Endothelial cell of umbilical vein (primary cell): ENCODE measurements around the gene KLC3. TPM values are rescaled to one million over a fixed set of nuclear protein-coding genes. Genes with fewer than 3 reads are reported as not detected.

Experiments
- BruUV-seq: library from RNA; stranded (reverse); fragments of 400-500 nt; replicated peaks from 2 replicates; lab custom pipeline; 2021; lab: Mats Ljungman, UMichigan
- CTCF ChIA-PET: fragments of 300-600, 350-600 bp; sonication (Branson Sonifier 250); formaldehyde crosslinking; loops from one replicate; lab custom pipeline; 2021; ENCODE audit warnings: antibody characterized with exemption, inconsistent platforms; lab: Charles Lee
- POLR2A ChIA-PET: fragments of 300-600, 350-600 bp; sonication (Branson Sonifier 250); formaldehyde crosslinking; loops from one replicate; lab custom pipeline; 2021; ENCODE audit warnings: antibody characterized with exemption, inconsistent platforms; lab: Charles Lee
- DNase-seq: peaks from one replicate; pipeline ENCODE4 v3.0.0-alpha.2; 2011; ENCODE audit warnings: low read depth, low spot score
- FAIRE-seq: peaks from 2 replicates; lab custom pipeline; 2011; peaks lifted over from hg19 to GRCh38; lab: Jason Lieb, UNC
- H2AFZ ChIP-seq: 2 replicates; pipeline ENCODE4 v1.6.0; 2012; ENCODE audit warnings: low read depth, low read length, control low read depth, inconsistent platforms
- H3K27ac ChIP-seq: 2 replicates; pipeline ENCODE4 v1.5.1; 2011; ENCODE audit warnings: low read depth, mild to moderate bottlenecking, control low read depth, low read length, moderate library complexity; ENCODE audit not compliant: insufficient read depth
- H3K27me3 ChIP-seq, 2 experiments: 2 replicates each; pipeline versions ENCODE4 v1.6.0 to v1.6.1; 2011; ENCODE audit warnings: low read length in 2 of 2, mixed read lengths in 1 of 2; ENCODE audit not compliant: control insufficient read depth in 2 of 2, insufficient read depth in 2 of 2
- H3K36me3 ChIP-seq, 2 experiments: 2 replicates in 1 of 2; 3 replicates in 1 of 2; pipeline ENCODE4 v1.5.1; 2011; ENCODE audit warnings: low read length in 2 of 2, mild to moderate bottlenecking in 1 of 2, moderate library complexity in 1 of 2; ENCODE audit not compliant: control insufficient read depth in 2 of 2, insufficient read depth in 2 of 2; ENCODE audit errors: extremely low read depth in 1 of 2
- H3K4me1 ChIP-seq: 3 replicates; pipeline ENCODE4 v1.5.1; 2011; ENCODE audit warnings: mild to moderate bottlenecking, low read length; ENCODE audit not compliant: control insufficient read depth, insufficient read depth; ENCODE audit errors: extremely low read depth
- H3K4me2 ChIP-seq: 2 replicates; pipeline ENCODE4 v1.6.1; 2011; ENCODE audit warnings: low read length, control low read depth, mixed read lengths; ENCODE audit not compliant: insufficient read depth
- H3K4me3 ChIP-seq, 3 experiments: fragments of 200-600 bp in 1 of 3; sonication (generic), shearing (Covaris generic) in 1 of 3; replicated peaks in 1 of 3; 2 replicates each; pipeline ENCODE4 v1.5.1; 2011 to 2016; ENCODE audit warnings: control low read depth in 3 of 3, low read length in 3 of 3, mild to moderate bottlenecking in 2 of 3, inconsistent platforms in 1 of 3, low read depth in 1 of 3, moderate library complexity in 1 of 3; ENCODE audit not compliant: insufficient read depth in 1 of 3
- H3K79me2 ChIP-seq: 2 replicates; pipeline ENCODE4 v1.6.0; 2012; ENCODE audit warnings: low read length, inconsistent platforms; ENCODE audit not compliant: control insufficient read depth, insufficient read depth
- H3K9ac ChIP-seq: replicated peaks from 2 replicates; pipeline ENCODE3; 2011; ENCODE audit warnings: low read length, control low read depth; ENCODE audit not compliant: insufficient read depth; ENCODE audit errors: extremely low read depth
- H3K9me1 ChIP-seq: replicated peaks from 3 replicates; pipeline ENCODE4 v1.6.0; 2011; ENCODE audit warnings: mild to moderate bottlenecking, low read length; ENCODE audit not compliant: control insufficient read depth, insufficient read depth; ENCODE audit errors: extremely low read depth
- H3K9me3 ChIP-seq: replicated peaks from 2 replicates; pipeline ENCODE4 v1.5.1; 2012; ENCODE audit warnings: low read length, inconsistent platforms; ENCODE audit not compliant: control insufficient read depth, insufficient read depth
- H4K20me1 ChIP-seq: replicated peaks from 2 replicates; pipeline ENCODE3; 2011; ENCODE audit warnings: mild to moderate bottlenecking, low read length; ENCODE audit not compliant: control insufficient read depth, insufficient read depth; ENCODE audit errors: extremely low read depth
- EZH2 ChIP-seq: IDR thresholded peaks from 2 replicates; pipeline ENCODE4 v1.6.1; 2012; ENCODE audit warnings: borderline replicate concordance, low read depth, mild to moderate bottlenecking, moderate library complexity, low read length, inconsistent platforms; ENCODE audit not compliant: severe bottlenecking
- FOS ChIP-seq: IDR thresholded peaks from 2 replicates; pipeline ENCODE4 v1.6.1; 2011; ENCODE audit warnings: mild to moderate bottlenecking, low read length, moderate library complexity, borderline replicate concordance; ENCODE audit not compliant: insufficient read depth
- GATA2 ChIP-seq: IDR thresholded peaks from 2 replicates; pipeline ENCODE4 v1.7.0; 2011; ENCODE audit warnings: low read depth, mild to moderate bottlenecking, moderate library complexity, mixed read lengths, low read length; ENCODE audit not compliant: insufficient read length, insufficient read depth
- MYC ChIP-seq: IDR thresholded peaks from one replicate; pipeline ENCODE4 v1.6.1; 2011; ENCODE audit warnings: mild to moderate bottlenecking, low read depth, low read length
- POLR2A ChIP-seq: IDR thresholded peaks from 2 replicates; pipeline ENCODE4 v1.6.1; 2012; ENCODE audit warnings: low read depth, mild to moderate bottlenecking, control low read depth, low read length
- dilution Hi-C: fragments of 300-500 bp; cut with MboI; formaldehyde crosslinking; loops from one replicate; pipeline ENCODE4 v1.15.0; 2019; ENCODE audit warnings: low sequenced_read_pairs; ENCODE audit not compliant: extremely low pct_ligation_motif_present
- intact Hi-C: fragments of 100-400 bp; cut with micrococcal nuclease; formaldehyde crosslinking; loops from one replicate; pipeline ENCODE4 v1.10.0; 2022
- polyA plus RNA-seq, 4 experiments: library from polyadenylated mRNA; depleted of rRNA in 3 of 4; stranded (reverse) in 3 of 4; unstranded in 1 of 4; fragments of >200 nt; gene quantifications; 2 replicates each; pipeline versions ENCODE4 v1.2.1 to v1.2.3, GENCODE V29; 2011 to 2012; ENCODE audit warnings: missing spikeins in 1 of 4
- total RNA-seq: library from RNA; stranded (reverse); gene quantifications from 2 replicates; pipeline ENCODE4 v1.2.3, GENCODE V29; 2021
- TF ChIP-seq, protein P1 (sequence below): IDR thresholded peaks from 2 replicates; pipeline ENCODE4 v1.6.1; 2011; ENCODE audit not compliant: insufficient read depth, insufficient read length
- TF ChIP-seq, protein P2 (sequence below), 2 donors: IDR thresholded peaks; 1 replicate in 1 of 2; 2 replicates in 1 of 2; pipeline ENCODE4 v1.5.1; 2011; ENCODE audit warnings: low read length in 2 of 2, mild to moderate bottlenecking in 2 of 2, moderate library complexity in 2 of 2, control low read depth in 1 of 2, inconsistent platforms in 1 of 2, low read depth in 1 of 2; ENCODE audit not compliant: insufficient read depth in 1 of 2; ENCODE audit errors: extremely low read depth in 1 of 2

KLC3 gene
- total and polyA plus RNA-seq, 2 donors (not counting 3 experiments of a cell fraction or from before 2014, with no cell fraction given) = not detected

DNA sequence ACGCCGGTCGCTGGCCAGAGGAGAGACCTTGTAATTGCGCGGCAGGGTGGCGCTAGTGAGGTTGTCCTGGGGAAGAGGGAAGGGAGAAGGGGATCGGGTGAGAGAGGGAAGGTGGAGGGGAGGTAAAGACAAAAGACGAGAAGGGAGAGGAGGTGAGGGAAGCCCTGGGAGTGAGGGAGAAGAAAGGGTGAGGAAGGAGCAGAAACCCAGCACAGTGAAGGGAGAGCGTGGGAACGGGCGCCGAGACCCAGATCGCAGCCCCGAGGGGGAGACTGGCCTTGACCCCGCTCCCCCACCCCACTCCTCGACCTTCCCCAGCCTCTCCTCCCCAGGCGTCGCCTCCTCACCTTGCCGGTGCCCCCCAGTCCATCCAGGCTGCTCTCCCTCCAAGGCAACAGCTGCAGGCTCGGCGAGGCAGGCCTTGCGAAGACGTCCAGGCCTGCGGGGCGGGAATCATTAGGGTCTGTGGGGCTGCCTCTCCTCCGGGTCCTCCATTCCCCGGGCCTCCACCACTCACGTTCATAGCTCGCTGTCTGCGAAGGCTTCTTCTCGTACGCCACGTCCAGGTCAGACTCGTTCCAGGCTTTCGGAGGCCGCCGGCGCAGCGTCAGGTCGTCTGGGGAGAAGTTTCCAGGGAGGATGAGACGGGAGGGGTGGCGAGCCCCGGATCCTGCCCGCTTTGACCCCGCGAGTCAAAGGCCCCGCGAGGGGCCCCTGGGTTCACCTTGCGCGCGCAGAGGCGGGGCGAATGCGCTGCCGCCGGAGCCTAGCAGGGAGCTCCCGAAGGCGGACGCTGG, 55.5 kb downstream of the KLC3 start:
- Histone ChIP-seq H3K79me2 (peaks cover 5% of the 10 kb centered on the region), H3K4me3 (no peak overlapping the region), H3K4me1 (peaks cover 3% of the 10 kb centered on the region), H3K36me3 (peaks cover 5 to 10% of the 10 kb centered on the region in 2 experiments), H3K9ac (no peak overlapping the region), H4K20me1 (no peaks in the 10 kb centered on the region), H3K27ac (no peak overlapping the region), H3K4me2 (no peak overlapping the region), H2AFZ (no peak overlapping the region), H3K9me3 (no peaks in the 10 kb centered on the region), H3K9me1 (no peaks in the 10 kb centered on the region), H3K27me3 (no peaks in the 10 kb centered on the region)
- FAIRE-seq = no peak
- TSS peak; percentile 32 for BruUV-seq
- POLR2A ChIA-PET = no interaction called here
- DNase-seq = no peak
- intact Hi-C loops (no loop called here), dilution Hi-C loops (no loop called here)
- TF ChIP-seq, protein P1, sequence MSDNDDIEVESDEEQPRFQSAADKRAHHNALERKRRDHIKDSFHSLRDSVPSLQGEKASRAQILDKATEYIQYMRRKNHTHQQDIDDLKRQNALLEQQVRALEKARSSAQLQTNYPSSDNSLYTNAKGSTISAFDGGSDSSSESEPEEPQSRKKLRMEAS = no peak
- TF ChIP-seq EZH2 = no peak
- TF ChIP-seq, protein P2, sequence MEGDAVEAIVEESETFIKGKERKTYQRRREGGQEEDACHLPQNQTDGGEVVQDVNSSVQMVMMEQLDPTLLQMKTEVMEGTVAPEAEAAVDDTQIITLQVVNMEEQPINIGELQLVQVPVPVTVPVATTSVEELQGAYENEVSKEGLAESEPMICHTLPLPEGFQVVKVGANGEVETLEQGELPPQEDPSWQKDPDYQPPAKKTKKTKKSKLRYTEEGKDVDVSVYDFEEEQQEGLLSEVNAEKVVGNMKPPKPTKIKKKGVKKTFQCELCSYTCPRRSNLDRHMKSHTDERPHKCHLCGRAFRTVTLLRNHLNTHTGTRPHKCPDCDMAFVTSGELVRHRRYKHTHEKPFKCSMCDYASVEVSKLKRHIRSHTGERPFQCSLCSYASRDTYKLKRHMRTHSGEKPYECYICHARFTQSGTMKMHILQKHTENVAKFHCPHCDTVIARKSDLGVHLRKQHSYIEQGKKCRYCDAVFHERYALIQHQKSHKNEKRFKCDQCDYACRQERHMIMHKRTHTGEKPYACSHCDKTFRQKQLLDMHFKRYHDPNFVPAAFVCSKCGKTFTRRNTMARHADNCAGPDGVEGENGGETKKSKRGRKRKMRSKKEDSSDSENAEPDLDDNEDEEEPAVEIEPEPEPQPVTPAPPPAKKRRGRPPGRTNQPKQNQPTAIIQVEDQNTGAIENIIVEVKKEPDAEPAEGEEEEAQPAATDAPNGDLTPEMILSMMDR (IDR thresholded peaks at IDR 0.05; ENCODE audit: extremely low read depth in 1 of 2, insufficient read depth in 1 of 2, low read depth in 1 of 2, low read length in 2 of 2) = no peak
- TF ChIP-seq MYC = no peak
- no peak for TF ChIP-seq GATA2
- no peak for TF ChIP-seq FOS
- no peak for TF ChIP-seq POLR2A
- CTCF ChIA-PET = interaction anchor here (1.3 to 2.6 kb wide), 2 partner anchors 8 to 83 kb away, joined by 3 to 9 read pairs; no protein-coding TSS in a partner anchor
